GM13977 (cell line): ENCODE measurements around the gene BATF3.

Source experiments
- DNase-seq: peaks from one replicate; pipeline ENCODE4 v3.0.0; 2012; ENCODE audit warnings: low spot score
- in situ Hi-C: fragments of 300-500 bp; cut with MboI; formaldehyde crosslinking; loops from one replicate; pipeline ENCODE4 v1.12.0; 2022; ENCODE audit warnings: low sequenced_read_pairs, low pct_unique_long_range_greater_than_20kb, mixed read lengths, inconsistent platforms; ENCODE audit not compliant: unreplicated experiment
- TF ChIP-seq, protein P1 (sequence below): IDR thresholded peaks from 2 replicates; pipeline ENCODE4 v1.5.1; 2012; ENCODE audit warnings: mild to moderate bottlenecking, control low read depth; ENCODE audit not compliant: insufficient read depth; ENCODE audit errors: extremely low read depth, missing control alignments

BATF3 gene

GRCh38 chr1:212699625-212700222, at the start of gene BATF3:
Gene BATF3, minus strand, starts transcription at chr1:212699840. Its CDS starts 78 bp downstream, at chr1:212699762.
- TF ChIP-seq, protein P1, sequence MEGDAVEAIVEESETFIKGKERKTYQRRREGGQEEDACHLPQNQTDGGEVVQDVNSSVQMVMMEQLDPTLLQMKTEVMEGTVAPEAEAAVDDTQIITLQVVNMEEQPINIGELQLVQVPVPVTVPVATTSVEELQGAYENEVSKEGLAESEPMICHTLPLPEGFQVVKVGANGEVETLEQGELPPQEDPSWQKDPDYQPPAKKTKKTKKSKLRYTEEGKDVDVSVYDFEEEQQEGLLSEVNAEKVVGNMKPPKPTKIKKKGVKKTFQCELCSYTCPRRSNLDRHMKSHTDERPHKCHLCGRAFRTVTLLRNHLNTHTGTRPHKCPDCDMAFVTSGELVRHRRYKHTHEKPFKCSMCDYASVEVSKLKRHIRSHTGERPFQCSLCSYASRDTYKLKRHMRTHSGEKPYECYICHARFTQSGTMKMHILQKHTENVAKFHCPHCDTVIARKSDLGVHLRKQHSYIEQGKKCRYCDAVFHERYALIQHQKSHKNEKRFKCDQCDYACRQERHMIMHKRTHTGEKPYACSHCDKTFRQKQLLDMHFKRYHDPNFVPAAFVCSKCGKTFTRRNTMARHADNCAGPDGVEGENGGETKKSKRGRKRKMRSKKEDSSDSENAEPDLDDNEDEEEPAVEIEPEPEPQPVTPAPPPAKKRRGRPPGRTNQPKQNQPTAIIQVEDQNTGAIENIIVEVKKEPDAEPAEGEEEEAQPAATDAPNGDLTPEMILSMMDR, result no peak
- in situ Hi-C loops, result no loop called here
- DNase-seq, result peak; percentile 48

- TF ChIP-seq, protein P1, result no peak
- in situ Hi-C loops, result no loop called here
- DNase-seq, result no peak
These were observed 46.9 kb upstream of the BATF3 start for GRCh38 chr1:212746546-212746945.

GRCh38 chr1:212745303-212745702, 45.7 kb upstream of the BATF3 start:
- no peak for DNase-seq
- TF ChIP-seq, protein P1, result no peak
- in situ Hi-C loops, result no loop called here

- no peak for DNase-seq
- TF ChIP-seq, protein P1, result no peak
- in situ Hi-C loops, result no loop called here
These were observed 44.3 kb upstream of the BATF3 start for GRCh38 chr1:212743901-212744475.

GRCh38 chr1:212738330-212738729, 38.7 kb upstream of the BATF3 start:
- TF ChIP-seq, protein P1, result no peak
- in situ Hi-C loops, result no loop called here
- no peak for DNase-seq

DNA sequence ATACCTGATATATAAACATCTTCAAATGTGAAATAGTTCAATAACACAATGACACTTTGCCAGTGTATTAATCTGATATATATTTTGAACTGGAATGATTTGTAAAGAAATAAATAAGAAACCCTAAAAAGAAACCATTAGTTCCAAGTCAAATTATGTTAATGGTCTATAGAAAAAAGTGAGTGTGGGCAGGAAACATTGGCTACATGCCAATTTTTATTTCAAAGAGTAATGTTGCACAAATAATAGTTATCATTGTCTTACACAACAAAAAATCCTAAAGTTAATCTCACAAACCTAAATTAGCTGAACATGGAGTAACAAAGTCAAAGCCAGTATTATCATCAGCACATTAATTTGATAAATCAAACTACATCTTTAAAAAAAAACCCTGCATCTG, 37.9 kb upstream of the BATF3 start:
- in situ Hi-C loops, result no loop called here
- no peak for DNase-seq
- TF ChIP-seq, protein P1, result no peak
